K562 (cell line): ENCODE measurements around the gene ZBTB32. TPM values are rescaled to one million over a fixed set of nuclear protein-coding genes. Genes with fewer than 3 reads are reported as not detected.
A peak's percentile ranks its signal among the peaks of the same experiment; 100 is the strongest.

ENCODE experiments used
- ATAC-seq: fragments of 200-7000 bp; cut with Tn5 transposase; 3 replicates; pipeline ENCODE4 v1.9.1; 2020; ENCODE audit warnings: moderate library complexity
- BruUV-seq: library from RNA; stranded (reverse); fragments of 400-500 nt; replicated peaks from 2 replicates; lab custom pipeline; 2021; lab: Mats Ljungman, UMichigan
- CTCF ChIA-PET: fragments of 300-600 bp; formaldehyde crosslinking; extraction: SDS; loops from one replicate; lab custom pipeline; 2021; ENCODE audit warnings: low intra/inter-chr PET ratio; lab: Yijun Ruan, JAX
- POLR2A ChIA-PET: fragments of 300-600, 350-650 bp; sonication (Branson Sonifier 250); formaldehyde crosslinking; extraction: SDS; loops from one replicate; lab custom pipeline; 2021; ENCODE audit warnings: antibody characterized with exemption, inconsistent platforms; lab: Yijun Ruan, JAX
- DNase-seq, 4 experiments: peaks; one replicate each; pipeline versions ENCODE4 v3.0.0 to v3.0.0-alpha.2; 2011 to 2018; ENCODE audit warnings: low spot score in 3 of 4, mixed read lengths in 3 of 4; ENCODE audit errors: extremely low read depth in 1 of 4
- FAIRE-seq: peaks from 2 replicates; lab custom pipeline; 2011; peaks lifted over from hg19 to GRCh38; lab: Jason Lieb, UNC
- H2AFZ ChIP-seq: 2 replicates; pipeline ENCODE4 v1.6.0; 2011; ENCODE audit warnings: low read depth, low read length, control low read depth, inconsistent platforms
- H3K27ac ChIP-seq: fragments of 200-600 bp; 3 replicates; pipeline ENCODE4 v1.8.0; 2011; ENCODE audit warnings: low read depth, mild to moderate bottlenecking, control low read depth, inconsistent platforms, low read length, moderate library complexity, mixed read lengths; ENCODE audit errors: extremely low read depth
- H3K27me3 ChIP-seq, 2 experiments: fragments of 300-600 bp in 1 of 2; 2 replicates in 1 of 2; 3 replicates in 1 of 2; pipeline versions ENCODE4 v1.6.0 to v1.8.0; 2011; ENCODE audit warnings: inconsistent platforms in 2 of 2, low read length in 2 of 2, mild to moderate bottlenecking in 1 of 2, mixed read lengths in 1 of 2, moderate library complexity in 1 of 2; ENCODE audit not compliant: control insufficient read depth in 2 of 2, insufficient read depth in 2 of 2
- H3K36me3 ChIP-seq: fragments of 300-600 bp; 3 replicates; pipeline ENCODE4 v1.8.0; 2011; ENCODE audit warnings: mild to moderate bottlenecking, low read length, inconsistent platforms; ENCODE audit not compliant: control insufficient read depth, insufficient read depth
- H3K4me1 ChIP-seq, 2 experiments: fragments of 200-600 bp in 1 of 2; replicated peaks in 1 of 2; 2 replicates in 1 of 2; 3 replicates in 1 of 2; pipeline versions ENCODE4 v1.5.1 to v1.8.0; 2011; ENCODE audit warnings: inconsistent platforms in 2 of 2, low read length in 2 of 2, mild to moderate bottlenecking in 1 of 2, mixed read lengths in 1 of 2, moderate library complexity in 1 of 2; ENCODE audit not compliant: control insufficient read depth in 2 of 2, insufficient read depth in 2 of 2
- H3K4me2 ChIP-seq: 2 replicates; pipeline ENCODE4 v1.6.1; 2011; ENCODE audit warnings: low read length, control low read depth, inconsistent platforms, mixed read lengths; ENCODE audit not compliant: insufficient read depth
- H3K4me3 ChIP-seq: fragments of 200-600 bp; sonication (generic), shearing (Covaris generic); 2 replicates; pipeline ENCODE4 v1.5.1; 2016; ENCODE audit warnings: control low read depth, inconsistent platforms
- H3K79me2 ChIP-seq: fragments of 200-600 bp; 3 replicates; pipeline ENCODE4 v1.8.0; 2011; ENCODE audit warnings: low read length, inconsistent platforms; ENCODE audit not compliant: control insufficient read depth, insufficient read depth
- H3K9ac ChIP-seq, 2 experiments: 2 replicates each; pipeline versions ENCODE4 v1.6.0 to v1.6.1; 2011; ENCODE audit warnings: low read depth in 2 of 2, low read length in 2 of 2, control low read depth in 1 of 2, inconsistent platforms in 1 of 2, mild to moderate bottlenecking in 1 of 2, mixed read lengths in 1 of 2; ENCODE audit not compliant: insufficient read depth in 1 of 2
- H3K9me1 ChIP-seq: one replicate; pipeline ENCODE4 v1.6.0; 2011; ENCODE audit warnings: inconsistent platforms, mild to moderate bottlenecking, low read length, moderate library complexity; ENCODE audit not compliant: control insufficient read depth, insufficient read depth
- H3K9me3 ChIP-seq: replicated peaks from 2 replicates; pipeline ENCODE4 v1.5.1; 2011; ENCODE audit warnings: low read depth, low read length, inconsistent platforms; ENCODE audit not compliant: control insufficient read depth, insufficient read depth
- H4K20me1 ChIP-seq: replicated peaks from 2 replicates; pipeline ENCODE4 v1.6.1; 2011; ENCODE audit warnings: low read length, inconsistent platforms, mixed read lengths; ENCODE audit not compliant: control insufficient read depth, insufficient read depth
- ARID1B ChIP-seq: fragments of 450-650 bp; IDR thresholded peaks from 2 replicates; pipeline ENCODE4 v1.6.1; 2016; ENCODE audit warnings: antibody characterized with exemption, mild to moderate bottlenecking, inconsistent platforms
- ATF1 ChIP-seq, 2 experiments: fragments of 450-650 bp in 1 of 2; IDR thresholded peaks; 2 replicates each; pipeline ENCODE4 v1.6.1; 2016; ENCODE audit warnings: missing compliant biosample characterization in 1 of 2, missing genetic modification characterization in 1 of 2
- CEBPZ ChIP-seq: fragments of 150-350 bp; IDR thresholded peaks from 2 replicates; pipeline ENCODE4 v1.6.1; 2014; ENCODE audit warnings: low read depth, mild to moderate bottlenecking, low read length, borderline replicate concordance
- CREB1 ChIP-seq, 2 experiments: sonication (generic) in 1 of 2; formaldehyde crosslinking in 1 of 2; IDR thresholded peaks; 2 replicates each; pipeline versions ENCODE4 v1.6.1 to v1.8.0; 2012 to 2022; ENCODE audit warnings: inconsistent platforms in 1 of 2, mild to moderate bottlenecking in 1 of 2, missing genetic modification reagents in 1 of 2, moderate library complexity in 1 of 2
- CREM ChIP-seq: IDR thresholded peaks from 2 replicates; pipeline ENCODE4 v1.6.1; 2014; ENCODE audit warnings: antibody characterized with exemption, low read depth
- EGR1 ChIP-seq: fragments of 450-650 bp; conservative IDR thresholded peaks from 2 replicates; pipeline ENCODE4 v1.6.1; 2017; ENCODE audit warnings: mild to moderate bottlenecking
- GATAD2A ChIP-seq: fragments of 450-650 bp; IDR thresholded peaks from 2 replicates; pipeline ENCODE4 v1.6.1; 2017
- MAX ChIP-seq: sonication (generic); formaldehyde crosslinking; IDR thresholded peaks from 2 replicates; pipeline ENCODE4 v1.9.0; 2022; ENCODE audit warnings: mild to moderate bottlenecking, missing genetic modification reagents
- NBN ChIP-seq: fragments of 450-650 bp; IDR thresholded peaks from 2 replicates; pipeline ENCODE4 v1.6.1; 2016; ENCODE audit warnings: low read depth, mild to moderate bottlenecking
- PML ChIP-seq: IDR thresholded peaks from 2 replicates; pipeline ENCODE4 v1.6.1; 2012; ENCODE audit warnings: low read length, inconsistent platforms
- PRDM10 ChIP-seq: fragments of 450-650 bp; IDR thresholded peaks from 2 replicates; pipeline ENCODE4 v1.6.1; 2018; ENCODE audit not compliant: partially characterized antibody
- ZBTB7A ChIP-seq: IDR thresholded peaks from 2 replicates; pipeline ENCODE4 v1.6.1; 2011; ENCODE audit warnings: low read depth, mild to moderate bottlenecking, low read length, moderate library complexity, borderline replicate concordance; ENCODE audit not compliant: control insufficient read depth
- ZFP36 ChIP-seq: fragments of 150-350 bp; IDR thresholded peaks from 2 replicates; pipeline ENCODE4 v1.6.1; 2018; ENCODE audit warnings: low read length, low read depth; ENCODE audit not compliant: partially characterized antibody
- ZNF263 ChIP-seq: sonication (generic); formaldehyde crosslinking; IDR thresholded peaks from 2 replicates; pipeline ENCODE4 v1.8.0; 2022; ENCODE audit warnings: mild to moderate bottlenecking, missing genetic modification reagents, borderline replicate concordance
- WGBS: fragments of 100-300 bp; shearing (Covaris generic); methylation state at CpG from one replicate; pipeline ENCODE4 v1.1.6; 2016; ENCODE audit warnings: low coverage, mixed read lengths; ENCODE audit not compliant: insufficient coverage; ENCODE audit errors: missing lambda C conversion rate; 5-methylcytosine and 5-hydroxymethylcytosine counted together
- in situ Hi-C: fragments of 300-500 bp; cut with MboI; formaldehyde crosslinking; loops from 4 replicates; pipeline ENCODE4 v1.15.0; 2018; ENCODE audit warnings: inconsistent platforms, mixed read lengths
- intact Hi-C: fragments of 100-400 bp; cut with micrococcal nuclease; formaldehyde crosslinking; loops from 2 replicates; pipeline ENCODE4 v1.14.2; 2022
- polyA plus RNA-seq, 8 experiments: library from polyadenylated mRNA; depleted of rRNA in 4 of 8; stranded (reverse) in 5 of 8; unstranded in 3 of 8; fragments of >200 nt; fragmentation: Nextera tagmentation in 2 of 8; fragmentation: Illumina TruSeq in 1 of 8; extraction: Ambion mirVana in 2 of 8; extraction: Trizol in 1 of 8; gene quantifications; 2 replicates each; pipeline versions ENCODE4 v1.2.1 to v1.2.3, GENCODE V29; 2011 to 2014; ENCODE audit warnings: inconsistent platforms in 1 of 8, missing spikeins in 1 of 8
- total RNA-seq, 7 experiments: library from RNA; depleted of rRNA in 6 of 7; stranded (reverse); fragments of >200 nt in 6 of 7; fragmentation: Illumina TruSeq in 2 of 7; extraction: Trizol in 2 of 7; gene quantifications; 2 replicates each; pipeline versions ENCODE4 v1.2.1 to v1.2.3, GENCODE V29; 2011 to 2021; ENCODE audit warnings: low replicate concordance in 1 of 7

Gene ZBTB32
- total and polyA plus RNA-seq, 9 of the 15 experiments (the other 6 are each of a cell fraction or from before 2014, with no cell fraction given), result 0.20 TPM; not detected in 8

- H3K4me2 ChIP-seq, result peak overlapping the region; percentile 64
- FAIRE-seq, result no peak
- no peak for TF ChIP-seq ATF1 (CRISPR knock-in tag; IDR thresholded peaks at IDR 0.05)
- TF ChIP-seq ATF1 (tag; IDR thresholded peaks at IDR 0.05), result peak; percentile 58
- no peak for TF ChIP-seq GATAD2A
- no peak for TF ChIP-seq CEBPZ
- 0 out of 2 replicates have a peak, but pooled peaks have one; percentile 24 for TF ChIP-seq MAX (CRISPR knock-in tag)
- TF ChIP-seq ZFP36, result peak; percentile 40
- 0 out of 2 replicates have a peak, but pooled peaks have one; percentile 14 for TF ChIP-seq EGR1
- TF ChIP-seq ARID1B, result no peak
- no peak for TF ChIP-seq CREB1 (IDR thresholded peaks at IDR 0.05)
- 0 out of 2 replicates have a peak, but pooled peaks have one; percentile 22 for TF ChIP-seq CREB1 (CRISPR knock-in tag; IDR thresholded peaks at IDR 0.05)
- TF ChIP-seq NBN, result no peak
- TF ChIP-seq CREM, result peak; percentile 17; the same call in 1 of the 2 replicates
- TF ChIP-seq PML, result no peak
- TF ChIP-seq PRDM10, result peak; percentile 29
- TF ChIP-seq ZNF263 (CRISPR knock-in tag), result peak; percentile 68; the same call in 1 of the 2 replicates
- TF ChIP-seq ZBTB7A, result peak; percentile 23; the same call in 1 of the 2 replicates
These were observed 31.1 kb upstream of the ZBTB32 start for GRCh38 chr19:35673121-35673804.

More at GRCh38 chr19:35673121-35673804, 31.1 kb upstream of the ZBTB32 start:
- Histone ChIP-seq H3K36me3 (no peaks in the 10 kb centered on the region), H3K9ac (peak overlapping the region in 1 of 2 experiments; percentile 24; a peak in 2 of 4 replicates), H2AFZ (peak overlapping the region; percentile 77), H3K4me3 (peak overlapping the region; percentile 21; the same call in 1 of the 2 replicates), H4K20me1 (no peaks in the 10 kb centered on the region), H3K9me1 (no peaks in the 10 kb centered on the region), H3K27ac (no peak overlapping the region), H3K79me2 (no peaks in the 10 kb centered on the region), H3K9me3 (no peaks in the 10 kb centered on the region), H3K27me3 (peaks cover 23 to 43% of the 10 kb centered on the region in 2 experiments; a peak in 4 of 5 replicates), H3K4me1 (peaks cover 10 to 21% of the 10 kb centered on the region in 2 experiments; a peak in 4 of 5 replicates)
- intact Hi-C loops (no loop called here), in situ Hi-C loops (no loop called here)
- 6% methylated on average over 34 of the region's 39 CpGs for WGBS
- DNase-seq, result peak; percentile 52 to 76 (median 72)
- POLR2A ChIA-PET, result interaction anchor here (0.7 to 1.1 kb wide), 3 partner anchors 9 to 29 kb away, joined by 3 read pairs; no protein-coding TSS in a partner anchor
- CTCF ChIA-PET, result interaction anchor here (0.6 kb wide), 1 partner anchor 17 kb away, joined by 4 read pairs; no protein-coding TSS in a partner anchor
- no TSS peak for BruUV-seq
- peak; percentile 91 for ATAC-seq
